OCI-LY1 (cell line): ENCODE measurements around the gene NEB.

Experiments
- CTCF ChIP-seq: fragments of 200-600 bp; sonication (generic), shearing (Covaris generic); IDR thresholded peaks from 2 replicates; pipeline ENCODE4 v1.5.1; 2017; ENCODE audit warnings: mild to moderate bottlenecking, antibody characterized with exemption, low read length, moderate library complexity, mixed read lengths
- EZH2 ChIP-seq: fragments of 200-600 bp; sonication (generic), shearing (Covaris generic); IDR thresholded peaks from 2 replicates; pipeline ENCODE4 v1.8.0; 2017; ENCODE audit warnings: borderline replicate concordance, mixed run types, mild to moderate bottlenecking, antibody characterized with exemption, low read length, moderate library complexity, mixed read lengths

GRCh38 chr2:151523850-151524249 lies 210.4 kb downstream of the NEB start:
- TF ChIP-seq CTCF (no peak), EZH2 (no peak)
